HFFc6 (cell line): ENCODE results near the gene SCP2D1. TPM values are rescaled to one million over a fixed set of nuclear protein-coding genes. Genes with fewer than 3 reads are reported as not detected.
A peak's percentile ranks its signal among the peaks of the same experiment; 100 is the strongest.
"Not testable (repeated sequence)": the region's sequence is repeated elsewhere in the genome, so short reads cannot be mapped to it uniquely, and the experiment has no call there.

Experiments used
- DNase-seq: peaks from one replicate; pipeline ENCODE4 v3.0.0-alpha.2; 2018
- H3K27ac Mint-ChIP-seq: 2 replicates; pipeline ENCODE4 v1.8.0; 2020; ENCODE audit warnings: mild to moderate bottlenecking, mixed read lengths
- H3K27me3 Mint-ChIP-seq: 2 replicates; pipeline ENCODE4 v1.8.0; 2021; ENCODE audit warnings: mild to moderate bottlenecking, moderate library complexity, mixed read lengths; ENCODE audit not compliant: insufficient read depth
- H3K36me3 Mint-ChIP-seq: 2 replicates; pipeline ENCODE4 v1.8.0; 2021; ENCODE audit warnings: low read depth, mixed read lengths
- H3K4me1 Mint-ChIP-seq: 2 replicates; pipeline ENCODE4 v1.8.0; 2020; ENCODE audit warnings: low read depth, mixed read lengths
- H3K4me3 Mint-ChIP-seq: 2 replicates; pipeline ENCODE4 v1.8.0; 2020; ENCODE audit warnings: mild to moderate bottlenecking, moderate library complexity, mixed read lengths
- H3K9me3 Mint-ChIP-seq: 2 replicates; pipeline ENCODE4 v1.8.0; 2020; ENCODE audit warnings: mild to moderate bottlenecking, mixed read lengths
- total RNA-seq, 6 experiments: library from RNA; stranded (reverse); fragmentation: NEBNext Ultra II Directional; extraction: Animal tissue kit (Norgen Biotek cat#: 25700); gene quantifications; 2 replicates in 1 of 6; 3 replicates in 5 of 6; pipeline ENCODE4 v1.2.3, GENCODE V29; 2021
- TF ChIP-seq, protein P1 (sequence below): fragments of 200-600 bp; sonication (generic); IDR thresholded peaks from 2 replicates; pipeline ENCODE4 v1.5.0; 2021; ENCODE audit warnings: antibody characterized with exemption, mild to moderate bottlenecking

SCP2D1 gene
- total RNA-seq, 6 experiments from 2014 or later = not detected

DNA sequence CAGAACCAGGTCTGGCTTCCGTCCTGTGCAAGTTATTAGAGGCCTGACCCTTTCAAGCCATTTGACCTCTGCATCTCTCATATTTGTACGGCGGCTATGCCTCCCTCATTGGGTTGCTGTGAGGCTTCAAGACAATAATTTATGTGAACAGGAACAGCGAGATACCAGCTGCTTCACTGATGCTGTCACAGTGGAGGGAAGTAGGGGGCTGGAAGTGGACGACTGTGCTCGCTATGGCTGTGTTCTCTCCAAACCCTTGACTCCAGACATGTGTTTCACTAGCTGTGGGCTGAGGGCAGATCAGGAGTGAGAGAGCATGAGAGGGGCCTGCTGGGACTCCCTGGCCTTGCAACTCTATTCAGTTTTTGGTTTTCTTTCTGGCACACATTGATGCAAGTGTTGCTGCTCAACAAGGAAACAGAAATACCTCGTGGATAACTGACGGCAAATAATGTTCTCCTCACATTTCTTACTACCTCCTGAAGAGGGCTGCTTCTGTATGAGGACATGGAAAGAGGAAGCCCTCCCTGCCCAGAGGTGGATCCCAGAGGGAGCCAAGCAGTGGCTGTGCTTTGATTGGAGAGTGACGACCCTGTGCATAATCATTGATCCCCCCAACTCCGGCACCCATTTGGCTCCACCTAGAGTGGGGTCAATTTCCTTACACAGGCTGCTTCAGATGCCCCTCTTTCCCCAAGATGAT is 34.7 kb upstream of the SCP2D1 start:
- peaks cover 6% of the 10 kb centered on the region; the same call in 1 of the 2 replicates for H3K4me1 Mint-ChIP-seq
- TF ChIP-seq, protein P1, sequence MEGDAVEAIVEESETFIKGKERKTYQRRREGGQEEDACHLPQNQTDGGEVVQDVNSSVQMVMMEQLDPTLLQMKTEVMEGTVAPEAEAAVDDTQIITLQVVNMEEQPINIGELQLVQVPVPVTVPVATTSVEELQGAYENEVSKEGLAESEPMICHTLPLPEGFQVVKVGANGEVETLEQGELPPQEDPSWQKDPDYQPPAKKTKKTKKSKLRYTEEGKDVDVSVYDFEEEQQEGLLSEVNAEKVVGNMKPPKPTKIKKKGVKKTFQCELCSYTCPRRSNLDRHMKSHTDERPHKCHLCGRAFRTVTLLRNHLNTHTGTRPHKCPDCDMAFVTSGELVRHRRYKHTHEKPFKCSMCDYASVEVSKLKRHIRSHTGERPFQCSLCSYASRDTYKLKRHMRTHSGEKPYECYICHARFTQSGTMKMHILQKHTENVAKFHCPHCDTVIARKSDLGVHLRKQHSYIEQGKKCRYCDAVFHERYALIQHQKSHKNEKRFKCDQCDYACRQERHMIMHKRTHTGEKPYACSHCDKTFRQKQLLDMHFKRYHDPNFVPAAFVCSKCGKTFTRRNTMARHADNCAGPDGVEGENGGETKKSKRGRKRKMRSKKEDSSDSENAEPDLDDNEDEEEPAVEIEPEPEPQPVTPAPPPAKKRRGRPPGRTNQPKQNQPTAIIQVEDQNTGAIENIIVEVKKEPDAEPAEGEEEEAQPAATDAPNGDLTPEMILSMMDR = no peak
- no peak overlapping the region for H3K27ac Mint-ChIP-seq
- no peak for DNase-seq
- peaks cover 22% of the 10 kb centered on the region for H3K27me3 Mint-ChIP-seq
- H3K36me3 Mint-ChIP-seq = no peaks in the 10 kb centered on the region
- H3K4me3 Mint-ChIP-seq = no peak overlapping the region
- H3K9me3 Mint-ChIP-seq = no peaks in the 10 kb centered on the region

DNA sequence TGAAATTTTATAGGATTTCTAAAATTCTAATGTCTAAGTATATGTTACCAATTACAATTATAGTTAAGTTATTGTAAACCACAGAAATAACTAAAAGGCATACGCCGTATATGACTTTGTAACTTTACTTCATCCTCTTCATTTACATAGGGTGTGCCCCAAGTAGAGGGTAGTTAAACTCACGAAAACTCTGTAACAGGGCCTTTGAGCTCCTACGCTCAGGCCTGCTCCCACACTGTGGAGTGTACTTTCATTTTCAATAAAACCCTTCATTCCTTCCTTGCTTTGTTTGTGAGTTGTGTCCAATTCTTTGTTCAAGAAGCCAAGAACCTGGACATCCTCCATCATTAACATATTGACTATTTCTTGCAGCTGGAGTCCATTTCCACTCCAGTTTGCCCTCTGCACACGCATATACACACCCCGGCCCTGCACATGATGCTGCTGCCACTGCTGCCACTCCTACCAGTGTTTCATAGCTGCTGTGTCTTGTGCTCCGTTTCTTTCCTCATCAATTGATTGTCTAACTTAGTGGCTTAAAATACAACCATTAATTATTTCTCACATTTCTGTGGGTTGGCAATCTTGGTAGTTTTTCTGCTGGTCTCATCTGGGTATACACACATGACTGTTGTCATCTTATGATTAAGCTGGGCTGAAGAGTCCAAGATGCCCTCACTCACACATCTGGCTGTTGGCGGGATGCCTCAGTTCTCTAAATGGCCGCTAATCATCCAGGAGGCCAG is 33.0 kb upstream of the SCP2D1 start:
- Mint-ChIP-seq H3K9me3 (no peaks in the 10 kb centered on the region), H3K4me3 (peak overlapping the region; percentile 73), H3K36me3 (no peaks in the 10 kb centered on the region), H3K4me1 (peaks cover 6% of the 10 kb centered on the region; the same call in 1 of the 2 replicates), H3K27ac (peak overlapping the region; percentile 16; the same call in 1 of the 2 replicates), H3K27me3 (peaks cover 25% of the 10 kb centered on the region)
- TF ChIP-seq, protein P1 = no peak
- no peak for DNase-seq

DNA sequence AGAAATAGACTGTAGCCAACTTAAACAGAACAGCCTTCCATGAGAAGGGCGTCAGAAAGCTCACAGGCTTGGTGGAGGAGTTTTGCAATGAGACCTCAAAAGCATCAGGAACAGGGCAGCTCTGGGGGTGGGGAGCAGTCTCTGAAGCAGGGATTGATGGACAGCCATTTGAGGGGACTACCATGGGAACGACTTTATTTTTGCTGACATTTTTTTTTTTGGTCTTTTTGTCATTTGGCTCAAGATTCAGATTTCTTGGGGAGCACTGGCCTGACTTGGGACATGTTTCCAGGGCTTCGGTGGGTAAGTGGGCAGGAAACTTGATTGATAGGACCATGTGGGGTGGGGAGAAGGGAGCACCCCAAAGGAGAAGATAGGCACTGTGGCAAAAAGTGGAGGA is 32.1 kb upstream of the SCP2D1 start:
- Mint-ChIP-seq H3K27ac (no peak overlapping the region), H3K36me3 (no peaks in the 10 kb centered on the region), H3K27me3 (peaks cover 28% of the 10 kb centered on the region), H3K4me3 (no peak overlapping the region), H3K4me1 (peaks cover 6% of the 10 kb centered on the region; the same call in 1 of the 2 replicates), H3K9me3 (no peaks in the 10 kb centered on the region)
- TF ChIP-seq, protein P1 = no peak
- DNase-seq = no peak

DNA sequence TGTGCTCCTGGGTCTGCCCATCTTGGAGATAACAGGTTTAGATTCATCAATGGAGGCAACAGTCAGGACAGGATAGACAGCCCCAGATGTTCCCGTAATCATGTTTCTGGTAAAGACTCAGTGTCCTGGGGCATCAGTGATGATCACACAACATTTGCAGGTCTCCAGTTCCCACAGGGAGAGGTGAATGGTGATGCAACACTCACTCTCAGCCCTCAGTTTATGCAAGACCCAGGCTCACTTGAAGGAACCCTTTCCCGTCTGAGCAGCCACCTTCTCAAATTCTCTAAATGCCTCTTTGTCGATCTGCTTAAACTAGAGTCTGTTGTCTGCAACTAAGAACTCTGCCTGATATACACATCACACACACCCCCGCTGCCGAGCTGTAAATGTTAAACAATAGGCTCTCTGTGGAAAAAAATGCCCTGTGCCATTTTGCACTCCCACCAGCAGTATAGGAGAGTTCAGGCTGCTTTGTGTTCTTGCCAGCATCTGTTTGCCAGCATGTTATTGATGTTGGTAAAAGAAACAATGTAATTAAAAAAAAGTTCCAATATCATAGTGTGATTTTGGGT is 30.1 kb upstream of the SCP2D1 start:
- H3K27me3 Mint-ChIP-seq = peaks cover 22% of the 10 kb centered on the region
- TF ChIP-seq, protein P1 = no peak

GRCh38 chr20:18787046-18787445 is 26.5 kb upstream of the SCP2D1 start:
- not testable (repeated sequence) for H3K27me3 Mint-ChIP-seq, H3K27ac Mint-ChIP-seq

More for the DNA sequence above, 30.1 kb upstream of the SCP2D1 start:
- Mint-ChIP-seq H3K36me3 (no peaks in the 10 kb centered on the region), H3K9me3 (no peaks in the 10 kb centered on the region), H3K4me1 (peaks cover 6% of the 10 kb centered on the region; the same call in 1 of the 2 replicates), H3K4me3 (no peak overlapping the region), H3K27ac (no peak overlapping the region)
- no peak for DNase-seq

GRCh38 chr20:18788021-18788420 is 25.6 kb upstream of the SCP2D1 start:
- TF ChIP-seq, protein P1 = no peak
- no peak for DNase-seq
- no peak overlapping the region for H3K27ac Mint-ChIP-seq
- H3K9me3 Mint-ChIP-seq = no peaks in the 10 kb centered on the region
- H3K27me3 Mint-ChIP-seq = peaks cover 8% of the 10 kb centered on the region
- no peaks in the 10 kb centered on the region for H3K36me3 Mint-ChIP-seq
- H3K4me1 Mint-ChIP-seq = no peaks in the 10 kb centered on the region
- no peak overlapping the region for H3K4me3 Mint-ChIP-seq

More at GRCh38 chr20:18787046-18787445, 26.5 kb upstream of the SCP2D1 start:
- H3K9me3 Mint-ChIP-seq, H3K4me3 Mint-ChIP-seq, H3K4me1 Mint-ChIP-seq, DNase-seq, H3K36me3 Mint-ChIP-seq: not testable (repeated sequence)
